Lower lobe of right lung (tissue), 2 donors: ENCODE results near the gene C2orf92. TPM values are rescaled to one million over a fixed set of nuclear protein-coding genes. Genes with fewer than 3 reads are reported as not detected.
"Not testable (repeated sequence)": the region's sequence is repeated elsewhere in the genome, so short reads cannot be mapped to it uniquely, and the experiment has no call there.

Experiments
- ATAC-seq, 2 donors: fragments of 200-7000 bp; cut with Tn5 transposase; one replicate each; pipeline ENCODE4 v1.9.1; 2020 to 2022; ENCODE audit warnings: mild to moderate bottlenecking in 2 of 2, moderate library complexity in 2 of 2
- DNase-seq: peaks from one replicate; pipeline ENCODE4 v3.0.0-alpha.2; 2020
- H3K27ac ChIP-seq: fragments of 200-600 bp; one replicate; pipeline ENCODE4 v1.8.0; 2022
- H3K27me3 ChIP-seq: fragments of 200-600 bp; one replicate; pipeline ENCODE4 v1.8.0; 2022; ENCODE audit warnings: low read depth
- H3K36me3 ChIP-seq: fragments of 200-600 bp; one replicate; pipeline ENCODE4 v1.8.0; 2022; ENCODE audit warnings: mild to moderate bottlenecking
- H3K4me1 ChIP-seq: fragments of 200-600 bp; one replicate; pipeline ENCODE4 v1.8.0; 2022
- H3K4me3 ChIP-seq: fragments of 200-600 bp; one replicate; pipeline ENCODE4 v1.8.0; 2022; ENCODE audit warnings: mild to moderate bottlenecking
- H3K9me3 ChIP-seq: fragments of 200-600 bp; one replicate; pipeline ENCODE4 v1.8.0; 2022
- intact Hi-C: fragments of 100-400 bp; cut with DNase I; formaldehyde crosslinking; loops from one replicate; pipeline ENCODE4 v1.11.0; 2022
- total RNA-seq: library from RNA; stranded (reverse); fragmentation: NEBNext Ultra II Directional; extraction: Animal tissue kit (Norgen Biotek cat#: 25700); gene quantifications from one replicate; pipeline ENCODE4 v1.2.1, GENCODE V29; 2021
- TF ChIP-seq, protein P1 (sequence below): fragments of 200-600 bp; IDR thresholded peaks from one replicate; pipeline ENCODE4 v1.8.0; 2022; ENCODE audit warnings: antibody characterized with exemption, mild to moderate bottlenecking
- donor health status: DM: no; HTN: yes; CAD: no; lungs with severe emphysema.

The C2orf92 gene
- total RNA-seq, 1 donor from 2014 or later: 15.1 TPM

DNA sequence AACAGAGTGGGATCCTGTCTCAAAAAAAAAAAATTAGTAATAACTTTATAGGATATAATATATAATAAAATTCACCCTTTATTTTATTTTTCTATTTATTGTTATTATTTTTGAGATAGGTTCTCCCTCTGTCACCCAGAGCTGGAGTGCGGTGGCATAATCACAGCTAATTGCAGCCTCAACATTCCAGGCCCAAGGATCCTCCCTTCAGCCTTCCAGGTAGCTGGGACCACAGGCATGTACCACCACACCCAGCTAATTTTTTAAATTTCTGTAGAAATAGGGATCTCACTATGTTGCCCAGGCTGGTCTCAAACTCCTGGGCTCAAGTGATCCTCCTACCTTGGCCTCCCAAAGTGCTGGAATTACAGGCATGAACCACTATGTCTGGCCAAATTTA lies 958 bp downstream of the C2orf92 start:
- no peak for ATAC-seq
- H3K4me1 ChIP-seq: no peaks in the 10 kb centered on the region

DNA sequence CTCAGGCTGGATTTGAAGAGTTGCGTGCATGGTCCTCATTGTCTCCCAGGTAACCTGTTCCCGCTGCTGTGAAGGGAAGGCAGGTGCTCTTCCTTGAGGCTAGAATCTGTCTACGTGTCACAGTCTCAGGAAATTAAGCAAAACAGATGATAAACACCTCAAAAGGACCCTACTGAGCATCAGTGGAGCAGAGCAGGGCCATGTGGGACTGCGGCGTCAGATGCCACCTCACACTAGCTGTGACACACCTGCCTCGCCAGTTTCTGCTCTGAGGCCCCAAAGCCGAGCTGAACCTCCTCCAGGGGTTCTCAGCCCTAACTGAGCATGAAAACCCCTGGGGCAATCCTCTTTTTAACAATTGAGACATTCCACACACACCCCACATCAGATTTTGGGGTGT lies 2.0 kb downstream of the C2orf92 start:
- intact Hi-C loops: no loop called here
- ATAC-seq (no peak), DNase-seq (no peak)
- TF ChIP-seq, protein P1, sequence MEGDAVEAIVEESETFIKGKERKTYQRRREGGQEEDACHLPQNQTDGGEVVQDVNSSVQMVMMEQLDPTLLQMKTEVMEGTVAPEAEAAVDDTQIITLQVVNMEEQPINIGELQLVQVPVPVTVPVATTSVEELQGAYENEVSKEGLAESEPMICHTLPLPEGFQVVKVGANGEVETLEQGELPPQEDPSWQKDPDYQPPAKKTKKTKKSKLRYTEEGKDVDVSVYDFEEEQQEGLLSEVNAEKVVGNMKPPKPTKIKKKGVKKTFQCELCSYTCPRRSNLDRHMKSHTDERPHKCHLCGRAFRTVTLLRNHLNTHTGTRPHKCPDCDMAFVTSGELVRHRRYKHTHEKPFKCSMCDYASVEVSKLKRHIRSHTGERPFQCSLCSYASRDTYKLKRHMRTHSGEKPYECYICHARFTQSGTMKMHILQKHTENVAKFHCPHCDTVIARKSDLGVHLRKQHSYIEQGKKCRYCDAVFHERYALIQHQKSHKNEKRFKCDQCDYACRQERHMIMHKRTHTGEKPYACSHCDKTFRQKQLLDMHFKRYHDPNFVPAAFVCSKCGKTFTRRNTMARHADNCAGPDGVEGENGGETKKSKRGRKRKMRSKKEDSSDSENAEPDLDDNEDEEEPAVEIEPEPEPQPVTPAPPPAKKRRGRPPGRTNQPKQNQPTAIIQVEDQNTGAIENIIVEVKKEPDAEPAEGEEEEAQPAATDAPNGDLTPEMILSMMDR: no peak
- Histone ChIP-seq H3K36me3 (no peaks in the 10 kb centered on the region), H3K9me3 (no peaks in the 10 kb centered on the region), H3K4me1 (no peaks in the 10 kb centered on the region), H3K4me3 (no peak overlapping the region), H3K27me3 (no peaks in the 10 kb centered on the region), H3K27ac (no peak overlapping the region)

More for the DNA sequence above, 958 bp downstream of the C2orf92 start:
- Histone ChIP-seq H3K27me3 (no peaks in the 10 kb centered on the region), H3K9me3 (no peaks in the 10 kb centered on the region), H3K36me3 (no peaks in the 10 kb centered on the region), H3K27ac (no peak overlapping the region), H3K4me3 (no peak overlapping the region)
- DNase-seq: no peak
- intact Hi-C loops: no loop called here
- TF ChIP-seq, protein P1: no peak

DNA sequence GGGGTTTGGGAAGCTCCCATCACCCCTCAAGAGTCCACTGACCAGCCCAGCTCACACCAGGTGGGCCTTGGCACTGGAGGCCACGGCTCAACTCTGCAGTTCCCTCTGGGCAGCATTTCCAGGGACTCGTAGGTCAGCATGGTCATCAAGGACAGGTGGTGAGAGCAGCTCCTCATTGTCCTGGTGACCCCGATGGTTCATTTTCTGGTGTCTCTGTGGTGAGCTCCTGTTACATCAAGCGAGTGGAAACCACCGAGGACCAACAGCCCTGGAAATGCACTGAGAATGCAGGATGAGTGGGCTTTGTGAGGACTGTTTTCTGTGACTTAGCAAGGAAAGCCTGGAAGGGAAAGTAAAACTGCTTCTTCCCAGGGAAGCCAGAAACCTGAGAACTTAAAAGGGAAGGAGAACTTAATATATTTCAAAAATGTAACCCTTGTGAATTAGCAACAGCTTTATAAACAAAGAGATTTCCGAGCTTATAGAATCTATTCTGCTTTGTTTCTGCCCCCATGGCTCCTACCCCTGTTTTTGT lies 3.2 kb downstream of the C2orf92 start:
- H3K36me3 ChIP-seq, H3K9me3 ChIP-seq, DNase-seq, H3K4me1 ChIP-seq, intact Hi-C loops, ATAC-seq, H3K4me3 ChIP-seq, H3K27ac ChIP-seq, H3K27me3 ChIP-seq: not testable (repeated sequence)

DNA sequence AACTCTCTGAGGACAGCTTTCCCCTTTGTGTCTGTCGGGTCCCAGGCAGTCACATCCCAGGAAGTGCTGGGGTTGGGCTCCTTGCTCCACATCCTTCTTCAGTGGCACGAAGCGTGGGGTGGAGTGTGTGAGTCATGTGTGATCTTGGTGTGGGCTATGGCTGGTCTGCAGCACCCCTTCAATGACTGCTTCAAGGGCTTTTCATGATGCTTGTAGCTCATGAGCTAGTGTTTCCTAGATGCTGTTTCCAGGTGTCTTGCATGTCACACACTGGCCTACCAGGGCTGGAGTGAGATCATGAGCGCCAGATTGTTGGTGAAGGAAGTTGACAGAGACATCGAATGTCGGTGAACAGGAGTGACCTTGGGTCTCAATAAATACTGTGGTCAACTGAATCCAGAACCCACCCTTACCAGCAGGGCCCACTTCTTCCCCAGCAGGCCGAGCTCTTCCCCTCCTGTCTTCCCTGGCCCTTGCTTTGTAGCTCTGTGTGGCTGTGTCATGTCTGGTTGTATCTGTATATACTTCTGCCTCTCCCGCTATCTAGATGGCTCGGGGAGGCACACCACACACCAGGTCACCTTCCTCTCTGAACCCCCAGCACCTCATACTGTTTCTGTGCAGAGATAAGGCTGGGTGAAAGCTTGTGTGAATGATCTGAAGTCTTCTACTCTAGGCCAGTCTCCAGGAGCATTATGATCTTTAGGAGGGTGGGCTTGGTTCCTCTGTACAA lies 3.8 kb downstream of the C2orf92 start:
- Histone ChIP-seq H3K27me3 (no peaks in the 10 kb centered on the region), H3K9me3 (no peaks in the 10 kb centered on the region), H3K36me3 (no peaks in the 10 kb centered on the region), H3K4me3 (no peak overlapping the region), H3K4me1 (no peaks in the 10 kb centered on the region), H3K27ac (no peak overlapping the region)
- intact Hi-C loops: no loop called here
- no peak for DNase-seq
- no peak for ATAC-seq
- TF ChIP-seq, protein P1: no peak

DNA sequence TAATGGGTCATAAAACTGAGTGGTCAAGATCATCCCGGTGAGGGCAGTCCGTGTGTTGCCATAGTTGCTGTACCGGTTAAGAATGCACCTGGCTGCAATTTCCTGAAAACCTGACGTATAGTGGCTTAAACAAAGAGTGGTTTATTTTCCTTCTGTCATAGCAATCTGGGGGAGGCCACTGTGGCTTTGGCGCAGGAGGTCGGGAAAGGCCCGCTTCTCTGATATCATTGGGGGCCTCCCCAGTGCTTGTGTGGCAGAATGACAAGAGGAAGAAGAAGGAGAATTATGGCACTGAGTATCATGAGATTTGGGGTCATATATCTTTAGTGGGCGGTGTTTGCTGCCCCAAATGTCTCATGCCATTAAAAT lies 4.4 kb downstream of the C2orf92 start:
- Histone ChIP-seq H3K9me3 (no peaks in the 10 kb centered on the region), H3K27ac (no peak overlapping the region), H3K4me1 (no peaks in the 10 kb centered on the region), H3K4me3 (no peak overlapping the region), H3K27me3 (no peaks in the 10 kb centered on the region), H3K36me3 (no peaks in the 10 kb centered on the region)
- intact Hi-C loops: no loop called here
- no peak for DNase-seq
- TF ChIP-seq, protein P1: no peak
- no peak for ATAC-seq

DNA sequence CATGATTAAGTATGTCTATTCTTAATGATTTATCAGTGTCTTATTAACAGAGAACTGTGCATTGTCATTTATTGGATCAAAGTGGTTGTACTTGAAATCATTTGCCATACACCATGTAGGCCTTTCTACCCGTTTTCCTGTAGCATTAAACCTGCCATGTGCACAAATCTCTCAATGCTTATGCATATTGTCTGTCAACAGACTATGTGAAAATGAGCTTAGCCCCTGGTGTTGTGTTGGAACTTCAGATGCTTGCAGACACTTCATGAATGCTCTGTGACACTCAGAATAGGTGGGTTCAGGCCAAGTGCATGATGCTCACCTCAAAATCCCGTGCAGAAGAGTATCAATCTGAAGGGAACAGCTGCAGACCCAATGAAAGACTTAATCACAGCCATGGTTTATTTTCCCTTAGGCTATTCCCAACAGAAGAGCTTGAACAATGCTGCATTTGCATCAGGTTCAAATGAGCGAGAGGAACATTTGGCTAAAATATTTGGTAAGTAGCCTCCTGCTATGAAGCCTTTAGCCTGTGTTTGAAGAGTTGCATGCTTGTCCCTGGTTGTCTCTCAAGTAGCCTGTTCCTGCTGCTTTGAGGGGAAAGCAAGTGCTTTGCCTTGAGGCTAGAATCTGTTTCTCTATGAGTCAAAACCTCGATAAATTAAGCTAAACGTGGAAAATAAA lies 6.1 kb downstream of the C2orf92 start:
- TF ChIP-seq, protein P1: no peak

More for the DNA sequence above, 6.1 kb downstream of the C2orf92 start:
- ATAC-seq (no peak), DNase-seq (no peak)
- no peaks in the 10 kb centered on the region for H3K27me3 ChIP-seq
- no peak overlapping the region for H3K27ac ChIP-seq
- H3K4me3 ChIP-seq: no peak overlapping the region
- no peaks in the 10 kb centered on the region for H3K9me3 ChIP-seq
- H3K36me3 ChIP-seq: no peaks in the 10 kb centered on the region
- H3K4me1 ChIP-seq: no peaks in the 10 kb centered on the region
- intact Hi-C loops: no loop called here
